OCI-LY3 (cell line): ENCODE data around the gene USHBP1.

ENCODE experiments used
- H2AFZ ChIP-seq: fragments of 200-600, 300-600 bp; shearing (Covaris generic); 2 replicates; pipeline ENCODE4 v1.6.0; 2014; ENCODE audit warnings: antibody characterized with exemption, low read depth, low read length
- H3K27ac ChIP-seq: fragments of 200-600, 300-600 bp; sonication (generic); 2 replicates; pipeline ENCODE4 v1.5.1; 2014; ENCODE audit warnings: mild to moderate bottlenecking, low read length, moderate library complexity, mixed read lengths
- H3K27me3 ChIP-seq: fragments of 200-600, 300-600 bp; sonication (generic); 2 replicates; pipeline ENCODE4 v1.6.1; 2014; ENCODE audit warnings: low read depth, low read length, mixed read lengths
- H3K36me3 ChIP-seq: fragments of 200-600, 300-600 bp; sonication (generic); replicated peaks from 2 replicates; pipeline ENCODE3; 2014; ENCODE audit warnings: low read depth, low read length, mixed read lengths
- H3K4me1 ChIP-seq: fragments of 300-600, 200-600 bp; sonication (generic); 2 replicates; pipeline ENCODE4 v1.6.1; 2014; ENCODE audit warnings: low read length, mixed read lengths
- H3K4me2 ChIP-seq: fragments of 200-600, 300-600 bp; sonication (generic); 2 replicates; pipeline ENCODE4 v1.6.1; 2014; ENCODE audit warnings: low read length, mixed read lengths
- H3K4me3 ChIP-seq: fragments of 300-600, 200-600 bp; sonication (generic); 2 replicates; pipeline ENCODE4 v1.5.1; 2014; ENCODE audit warnings: antibody characterized with exemption, mild to moderate bottlenecking, low read length, moderate library complexity
- H3K79me2 ChIP-seq: fragments of 300-600, 200-600 bp; shearing (Covaris generic); 2 replicates; pipeline ENCODE4 v1.6.1; 2014; ENCODE audit warnings: mild to moderate bottlenecking, low read length, mixed read lengths
- H3K9ac ChIP-seq: fragments of 300-600, 200-600 bp; shearing (Covaris generic); 2 replicates; pipeline ENCODE4 v1.6.0; 2014; ENCODE audit warnings: mild to moderate bottlenecking, low read length, moderate library complexity
- H3K9me3 ChIP-seq: fragments of 200-600, 300-600 bp; shearing (Covaris generic); 2 replicates; pipeline ENCODE4 v1.6.1; 2014; ENCODE audit warnings: low read length, mixed read lengths; ENCODE audit not compliant: insufficient read depth
- H4K20me1 ChIP-seq: fragments of 200-600, 300-600 bp; sonication (generic); 2 replicates; pipeline ENCODE4 v1.6.1; 2016; ENCODE audit warnings: low read length, mixed read lengths; ENCODE audit not compliant: insufficient read depth
- CTCF ChIP-seq: fragments of 200-600, 300-600 bp; sonication (generic); IDR thresholded peaks from 2 replicates; pipeline ENCODE4 v1.5.1; 2014; ENCODE audit warnings: antibody characterized with exemption, low read length, low read depth
- EZH2phosphoT487 ChIP-seq: fragments of 200-600 bp; shearing (Covaris generic); IDR thresholded peaks from 2 replicates; pipeline ENCODE4 v1.6.1; 2018; ENCODE audit warnings: antibody characterized with exemption, mixed run types, low read depth

Gene USHBP1

GRCh38 chr19:17234911-17235299 lies 29.6 kb downstream of the USHBP1 start:
- no peaks in the 10 kb centered on the region for H3K9me3 ChIP-seq
- peak overlapping the region; percentile 72 for H3K9ac ChIP-seq
- H2AFZ ChIP-seq, result no peak overlapping the region
- peak overlapping the region; percentile 37 for H3K27ac ChIP-seq
- peaks cover 16% of the 10 kb centered on the region for H3K36me3 ChIP-seq
- peak overlapping the region; percentile 98 for H3K4me2 ChIP-seq
- TF ChIP-seq EZH2phosphoT487 (no peak), CTCF (no peak)
- peak overlapping the region; percentile 84 for H3K4me3 ChIP-seq
- peaks cover 11% of the 10 kb centered on the region; the same call in 1 of the 2 replicates for H4K20me1 ChIP-seq
- no peaks in the 10 kb centered on the region for H3K27me3 ChIP-seq
- peaks cover 11% of the 10 kb centered on the region for H3K79me2 ChIP-seq
- H3K4me1 ChIP-seq, result peaks cover 11% of the 10 kb centered on the region

DNA sequence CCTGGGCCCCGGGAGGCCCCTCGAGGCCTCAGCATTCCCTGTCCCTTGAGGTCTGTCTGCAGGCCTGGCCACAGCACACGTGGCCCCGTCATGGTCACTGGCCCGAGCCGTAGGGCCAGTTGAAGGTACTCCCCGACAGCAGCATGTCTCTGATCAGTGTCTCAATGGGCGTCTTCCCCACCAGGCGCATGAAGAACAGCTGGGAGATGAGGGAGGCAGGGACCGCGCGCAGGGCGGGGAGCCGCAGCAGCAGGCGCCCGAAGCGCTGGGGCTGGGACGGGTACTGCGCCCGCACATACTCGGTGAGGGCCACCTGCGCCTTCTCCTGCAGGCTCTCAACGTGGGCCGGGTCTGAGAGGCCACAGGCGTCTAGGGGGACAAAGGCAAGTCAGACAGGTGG lies 32.3 kb downstream of the USHBP1 start:
- Histone ChIP-seq H4K20me1 (peaks cover 11% of the 10 kb centered on the region; the same call in 1 of the 2 replicates), H3K4me3 (no peak overlapping the region), H3K27ac (no peak overlapping the region), H3K9ac (no peak overlapping the region), H3K4me2 (no peak overlapping the region), H3K79me2 (peaks cover 11% of the 10 kb centered on the region), H3K4me1 (peaks cover 11% of the 10 kb centered on the region), H2AFZ (no peak overlapping the region), H3K36me3 (peaks cover 13% of the 10 kb centered on the region), H3K27me3 (no peaks in the 10 kb centered on the region), H3K9me3 (no peaks in the 10 kb centered on the region)
- no peak for TF ChIP-seq CTCF
- TF ChIP-seq EZH2phosphoT487, result no peak

DNA sequence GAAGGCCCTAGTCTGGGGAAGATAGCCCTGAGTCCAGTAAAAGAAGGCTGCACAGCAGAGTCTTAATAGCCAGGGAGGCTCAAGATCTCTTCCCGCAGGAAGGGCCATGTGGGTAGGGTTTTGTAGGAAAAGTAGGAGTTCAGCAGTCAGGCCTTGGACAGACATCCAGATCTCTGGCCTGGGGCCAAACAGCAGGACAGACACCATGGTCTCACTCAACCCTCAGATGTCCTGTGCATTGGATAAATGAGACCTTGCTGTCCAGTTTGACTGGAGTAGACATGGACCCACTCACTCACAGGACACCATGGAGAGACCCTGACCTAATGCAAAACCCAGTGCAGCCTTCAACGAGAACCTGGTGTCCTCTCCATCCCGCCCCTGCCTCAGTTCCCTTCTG lies 34.7 kb downstream of the USHBP1 start:
- no peaks in the 10 kb centered on the region for H3K9me3 ChIP-seq
- H3K9ac ChIP-seq, result no peak overlapping the region
- H4K20me1 ChIP-seq, result peaks cover 11% of the 10 kb centered on the region; the same call in 1 of the 2 replicates
- H3K36me3 ChIP-seq, result peaks cover 13% of the 10 kb centered on the region
- no peak overlapping the region for H2AFZ ChIP-seq
- no peak overlapping the region for H3K27ac ChIP-seq
- H3K4me1 ChIP-seq, result peaks cover 14% of the 10 kb centered on the region
- peaks cover 6% of the 10 kb centered on the region for H3K79me2 ChIP-seq
- TF ChIP-seq EZH2phosphoT487, result no peak
- TF ChIP-seq CTCF, result no peak
- H3K4me3 ChIP-seq, result no peak overlapping the region
- no peaks in the 10 kb centered on the region for H3K27me3 ChIP-seq
- no peak overlapping the region for H3K4me2 ChIP-seq

- H3K4me2 ChIP-seq, result no peak overlapping the region
- TF ChIP-seq EZH2phosphoT487, result no peak
- no peak for TF ChIP-seq CTCF
- H3K9me3 ChIP-seq, result no peaks in the 10 kb centered on the region
- H3K27ac ChIP-seq, result no peak overlapping the region
- H3K79me2 ChIP-seq, result no peaks in the 10 kb centered on the region
- peaks cover 13% of the 10 kb centered on the region for H3K36me3 ChIP-seq
- no peak overlapping the region for H3K4me3 ChIP-seq
- no peak overlapping the region for H3K9ac ChIP-seq
- no peaks in the 10 kb centered on the region for H3K27me3 ChIP-seq
- H4K20me1 ChIP-seq, result 0 out of 2 replicates have a peak, but pooled peaks cover 7% of the 10 kb centered on the region
- no peak overlapping the region for H2AFZ ChIP-seq
- peaks cover 10% of the 10 kb centered on the region for H3K4me1 ChIP-seq
Measured at GRCh38 chr19:17227798-17228367, 36.7 kb downstream of the USHBP1 start.
